Superior temporal gyrus (tissue), 1 donor: ENCODE measurements around the gene CEP85L.

Source experiments
- DNase-seq: peaks from one replicate; pipeline ENCODE4 v3.0.0-alpha.2; 2016; ENCODE audit errors: extremely low spot score

Gene CEP85L

DNA sequence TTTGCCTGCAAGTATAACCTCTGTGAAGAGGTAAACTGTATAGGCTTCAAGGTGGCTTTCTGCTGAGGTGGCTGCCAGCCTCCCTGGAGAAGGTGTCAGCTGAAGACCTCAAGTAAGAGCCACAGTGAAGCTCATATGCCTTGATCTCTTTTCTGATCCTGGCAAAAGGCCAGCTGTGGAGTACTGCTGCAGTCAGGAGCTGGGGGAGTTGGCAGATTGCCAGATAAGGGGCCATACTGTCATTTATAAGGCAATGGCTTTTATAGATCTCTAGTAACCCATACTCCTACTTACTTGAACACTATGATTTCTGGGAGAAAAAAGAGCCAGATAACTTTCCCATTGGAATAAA lies 8.8 kb upstream of the CEP85L start:
- no peak for DNase-seq

DNA sequence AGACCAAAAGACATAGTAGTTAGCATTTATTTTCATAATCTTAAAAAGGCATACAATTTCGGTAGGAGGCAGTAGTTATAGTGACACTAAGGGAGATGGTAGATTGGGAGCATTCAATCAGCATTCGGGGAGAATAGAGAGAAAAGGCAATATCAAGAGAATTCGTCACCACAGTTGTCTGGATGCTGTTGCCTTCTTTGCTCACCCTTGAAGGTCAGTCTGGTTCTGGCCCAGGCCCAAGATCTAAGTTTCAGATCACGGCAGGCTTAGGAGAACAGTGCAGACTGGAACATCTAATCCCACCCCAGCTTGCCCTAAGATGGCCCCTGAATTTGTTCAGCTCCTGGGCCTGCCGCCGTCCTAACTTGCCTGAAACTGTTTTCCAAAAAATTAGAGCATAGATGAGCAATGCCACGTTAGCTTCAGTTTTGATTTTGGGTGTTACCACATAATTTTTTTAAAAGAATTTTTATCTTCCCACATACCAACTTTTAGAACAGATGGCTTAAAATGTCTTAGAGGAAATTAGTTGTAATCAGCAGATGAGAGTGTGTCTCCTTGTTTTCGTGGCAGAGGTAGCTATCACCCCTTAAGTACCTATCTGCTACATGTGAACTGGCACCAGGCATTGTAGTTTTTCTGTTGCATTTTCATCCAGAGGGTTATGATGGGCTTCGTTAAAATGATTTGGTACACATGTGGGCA lies 8.3 kb upstream of the CEP85L start:
- no peak for DNase-seq

DNA sequence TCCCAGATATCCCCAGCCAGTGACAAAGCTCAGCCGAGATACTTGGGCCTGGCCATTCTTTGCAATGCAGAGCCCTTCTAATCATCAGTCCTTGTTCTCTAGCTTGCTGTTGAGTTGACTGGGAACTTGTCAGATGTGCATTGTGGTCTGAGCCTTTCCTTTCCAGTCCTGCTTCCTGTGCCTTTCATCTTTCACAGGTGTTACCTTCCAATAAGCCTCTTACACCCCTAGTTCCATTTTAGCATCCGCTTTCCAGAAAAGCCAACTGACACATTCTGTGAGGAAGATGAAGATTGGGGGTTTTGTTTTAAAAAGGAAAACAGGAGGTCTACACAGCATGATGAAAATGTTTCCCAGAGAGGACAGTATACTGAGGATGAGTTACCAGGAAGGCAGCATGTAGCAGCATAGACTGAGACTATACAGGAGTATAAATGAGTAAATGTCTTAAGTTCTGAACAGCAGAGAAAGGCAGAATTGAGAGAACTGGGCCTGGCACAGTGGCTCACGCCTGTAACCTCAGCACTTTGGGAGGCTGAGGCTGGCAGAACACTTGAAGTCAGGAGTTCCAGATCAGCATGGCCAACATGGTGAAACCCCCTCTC lies 5.6 kb upstream of the CEP85L start:
- DNase-seq = no peak

DNA sequence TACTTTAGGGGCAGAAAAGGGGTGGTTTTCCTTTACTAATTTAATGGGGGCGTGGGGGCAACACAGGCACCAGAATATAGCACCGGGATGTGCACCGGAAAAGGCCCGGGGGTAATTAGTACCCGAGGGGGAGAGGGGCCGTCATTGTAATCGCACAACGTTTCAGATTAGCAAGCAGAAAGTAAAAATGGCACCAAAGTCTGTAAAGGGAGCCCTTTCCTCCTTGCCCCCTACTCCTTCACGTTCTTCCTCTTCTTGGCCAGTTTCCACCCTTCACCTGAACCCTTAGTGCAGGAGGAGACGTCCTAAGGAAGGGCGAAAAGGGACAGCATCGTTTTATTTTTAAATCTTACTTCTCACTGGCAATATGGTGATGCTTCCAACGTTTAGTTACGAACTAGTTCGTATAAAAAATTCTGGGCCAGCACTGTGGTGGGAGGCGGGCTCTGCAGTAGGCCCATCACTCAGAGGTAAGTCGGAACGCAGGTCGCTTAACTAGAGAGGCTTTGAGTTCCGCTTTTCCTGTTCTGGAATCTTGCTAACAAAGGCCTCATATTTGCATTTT lies 742 bp upstream of the CEP85L start:
- no peak for DNase-seq

DNA sequence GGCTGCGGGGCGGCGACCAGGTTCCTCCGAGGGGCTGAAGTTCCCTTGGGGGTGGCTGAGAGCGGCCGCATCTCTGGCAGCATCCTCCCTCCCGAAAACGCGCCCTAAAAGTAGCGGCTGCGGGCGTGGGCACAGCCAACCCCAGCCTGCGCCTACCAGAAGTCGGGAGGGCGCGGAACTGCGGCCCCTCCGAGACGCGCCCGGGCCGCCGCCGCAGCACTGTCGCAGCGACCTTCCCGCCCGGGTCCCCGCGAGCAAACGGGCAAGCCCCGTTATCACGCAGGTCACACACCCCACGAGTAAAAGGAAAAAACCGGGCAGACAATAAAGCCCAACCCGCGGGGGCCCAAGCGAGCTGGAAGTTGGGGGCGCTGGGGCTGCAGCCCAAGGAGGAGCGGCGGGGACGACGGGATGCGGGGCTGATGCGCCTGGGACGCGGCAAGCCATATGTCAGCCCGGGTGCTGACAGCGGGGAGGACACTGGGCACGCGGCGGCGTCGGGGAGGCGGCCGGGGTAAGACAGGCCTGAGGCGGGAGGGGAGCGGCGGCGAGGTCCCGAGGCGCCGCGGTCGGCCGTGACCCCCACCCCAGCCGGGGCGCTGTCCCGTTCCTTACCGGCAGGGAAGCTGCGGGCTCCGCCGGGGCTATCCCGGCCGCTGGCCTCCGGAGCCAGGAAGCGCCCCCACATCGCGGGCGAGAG lies 659 bp downstream of the CEP85L start:
- DNase-seq = no peak

DNA sequence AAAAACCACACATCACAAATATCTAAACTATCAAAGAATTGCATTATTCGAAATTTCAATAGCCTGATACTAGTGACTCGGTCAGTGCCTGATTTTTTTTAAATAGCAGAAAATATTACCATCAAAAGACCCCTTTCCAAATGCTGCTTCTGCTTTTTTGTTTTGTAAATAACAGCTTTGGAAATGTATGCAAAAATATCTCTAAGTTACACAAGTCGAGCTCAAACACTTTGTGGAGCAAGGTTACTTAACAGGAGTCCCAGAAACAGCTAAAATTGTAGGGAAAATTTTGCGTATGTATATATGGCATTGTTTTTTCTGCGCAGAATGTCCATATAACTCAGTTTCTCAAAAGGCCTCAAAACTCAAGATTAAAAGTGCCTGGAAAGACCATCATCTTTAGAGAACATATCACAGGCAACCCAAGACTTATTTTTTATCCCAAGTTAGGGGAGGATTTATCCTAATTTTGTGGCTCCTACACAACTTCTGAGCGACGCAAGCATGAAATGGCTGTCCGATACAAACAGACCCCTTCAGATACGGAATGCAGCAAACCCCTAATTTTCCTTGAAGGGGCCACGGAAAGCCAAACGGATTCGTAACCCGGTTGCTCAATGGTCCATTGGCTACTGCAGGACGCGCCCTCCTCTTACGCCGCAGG lies 1.3 kb downstream of the CEP85L start:
- DNase-seq = peak; percentile 65

DNA sequence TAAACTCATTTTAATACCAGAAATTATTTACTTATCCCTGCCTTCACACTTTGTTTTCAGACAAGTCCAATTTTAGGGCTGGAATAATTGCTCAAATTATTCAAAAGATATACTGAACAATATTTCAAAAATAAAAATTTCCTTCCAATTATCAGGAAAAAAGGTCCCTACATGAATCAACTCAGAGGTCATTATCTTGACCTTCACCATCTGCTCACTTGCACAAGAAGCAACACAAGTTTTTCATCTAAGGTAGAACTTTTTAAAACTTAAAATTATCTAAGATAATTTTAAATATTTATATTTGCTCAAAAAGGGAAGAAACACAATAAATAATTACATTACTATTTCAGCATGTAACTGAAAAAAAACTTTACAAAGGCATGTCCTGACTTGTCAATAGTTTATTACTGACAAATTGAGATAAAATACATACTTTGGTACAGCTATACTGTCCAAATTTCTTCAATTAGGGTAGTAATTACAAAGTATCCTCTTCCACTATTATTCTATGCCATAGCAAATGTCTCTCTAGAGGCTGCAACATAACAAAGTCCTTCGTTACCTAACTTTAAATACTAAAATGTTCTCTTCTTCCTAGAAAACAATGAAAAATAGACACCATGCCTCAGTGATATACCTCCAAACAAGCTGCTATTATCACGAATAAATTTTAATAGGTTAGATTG lies 2.4 kb downstream of the CEP85L start:
- DNase-seq = no peak

DNA sequence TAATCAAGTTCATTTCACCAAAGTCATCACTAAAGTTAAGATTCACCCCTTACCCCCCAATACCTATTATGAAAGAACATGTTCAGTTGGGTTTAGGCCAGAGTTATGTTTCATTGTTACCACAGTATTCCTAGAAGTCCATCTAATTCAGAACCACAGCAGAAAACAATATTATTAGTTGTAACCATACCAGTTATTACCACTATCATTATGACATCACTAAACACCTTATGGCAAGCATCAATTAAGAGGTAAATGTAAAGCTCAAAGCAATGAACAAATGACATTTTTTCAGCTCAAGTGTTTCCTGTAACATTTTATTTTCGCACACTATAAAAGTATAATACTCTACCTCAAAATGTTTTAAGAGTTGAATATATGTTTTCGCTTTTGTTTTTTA lies 4.4 kb downstream of the CEP85L start:
- DNase-seq = no peak

DNA sequence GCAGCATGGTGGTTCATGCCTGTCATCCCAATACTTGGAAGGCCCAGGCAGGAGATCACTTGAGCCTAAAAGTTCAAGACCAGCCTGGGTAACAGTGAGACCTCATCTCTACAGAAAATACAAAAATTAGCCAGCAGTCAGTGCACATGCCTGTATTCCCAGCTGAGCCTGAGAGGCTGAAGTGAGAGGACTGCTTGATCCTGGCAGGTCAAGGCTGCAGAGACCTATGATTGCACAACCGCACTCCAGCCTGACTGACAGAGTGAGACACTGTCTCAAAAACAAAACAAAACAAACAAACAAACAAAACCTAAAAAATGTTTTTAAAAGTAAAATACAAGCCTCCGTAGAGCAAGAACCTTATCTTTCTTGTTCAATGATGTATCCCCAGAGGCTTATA lies 6.0 kb downstream of the CEP85L start:
- no peak for DNase-seq

DNA sequence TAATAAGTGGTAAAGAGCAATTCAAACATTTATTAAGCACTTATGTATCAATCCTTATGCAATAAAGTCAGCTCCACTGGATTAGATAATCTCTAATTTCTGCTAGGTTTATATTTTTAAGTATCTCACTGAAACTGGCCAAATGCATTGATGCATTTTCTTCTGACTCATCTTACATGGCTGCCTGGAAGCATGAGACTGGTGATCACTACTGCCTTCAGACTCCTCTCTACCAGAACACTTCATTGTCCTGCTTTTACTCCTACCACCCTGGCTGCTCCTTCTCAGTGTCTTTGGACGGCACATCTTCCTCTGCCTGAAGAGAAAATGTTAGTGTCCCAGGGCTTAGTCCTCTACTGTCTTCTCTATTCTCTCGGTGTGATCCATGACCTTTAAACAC lies 7.4 kb downstream of the CEP85L start:
- DNase-seq = no peak

DNA sequence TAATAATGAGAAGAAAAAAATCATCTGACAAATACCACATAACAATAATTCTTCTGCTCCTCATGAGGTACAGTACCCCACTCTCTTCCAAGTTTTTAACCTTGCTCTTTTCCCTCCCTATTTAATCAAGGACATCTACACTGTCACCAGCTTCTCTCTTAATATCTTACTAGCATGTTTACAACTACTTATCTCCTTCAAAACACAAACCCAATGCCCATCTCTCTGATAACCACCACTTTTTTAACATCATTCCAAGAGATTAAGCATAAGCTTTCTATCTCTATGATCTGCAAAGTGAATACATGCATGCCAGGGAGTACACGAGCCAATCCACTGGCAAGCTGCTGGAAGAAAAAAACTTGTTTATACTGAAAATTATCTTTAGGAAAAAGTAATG lies 10.3 kb downstream of the CEP85L start:
- DNase-seq = no peak

DNA sequence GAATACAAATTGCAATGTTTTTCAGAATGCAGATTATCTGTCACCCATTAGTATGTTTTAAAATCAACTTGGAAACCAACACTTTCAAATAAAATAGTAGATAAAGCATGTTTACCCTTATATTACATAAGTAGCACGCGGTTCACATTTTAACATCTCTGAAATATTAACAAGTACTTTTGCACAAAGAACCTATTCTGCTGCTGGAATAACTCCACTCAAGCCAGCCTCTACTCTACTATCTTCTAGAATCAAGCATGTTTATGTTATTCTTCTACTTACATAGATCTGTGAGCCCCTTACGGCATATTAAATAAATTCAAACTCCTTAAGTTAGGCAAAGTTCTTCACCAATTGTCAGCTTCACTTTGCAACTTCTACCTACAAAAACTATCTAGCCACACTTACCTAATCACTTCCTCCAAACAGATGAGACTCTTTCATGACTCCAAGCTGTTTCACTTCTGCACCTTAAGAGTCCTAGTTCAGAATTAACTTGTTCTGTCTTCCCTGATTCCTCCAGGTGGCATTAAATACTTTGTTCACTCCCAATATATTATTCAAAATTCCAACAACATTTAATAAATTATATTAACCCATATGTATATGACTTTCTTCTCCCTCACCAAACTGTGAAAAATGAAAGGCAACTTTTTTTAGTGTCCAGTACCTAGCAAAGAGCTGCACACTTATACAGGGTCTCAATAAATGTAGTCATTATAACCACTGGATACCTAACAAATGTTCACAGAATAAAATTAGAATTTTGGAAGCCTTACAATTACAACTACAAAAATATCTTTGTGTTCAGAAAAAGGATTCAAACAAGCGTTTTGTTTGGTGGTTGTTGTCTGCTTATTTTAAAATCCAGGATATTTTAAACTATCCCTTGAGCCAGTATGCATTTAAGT lies 12.1 kb downstream of the CEP85L start:
- DNase-seq = peak; percentile 61

DNA sequence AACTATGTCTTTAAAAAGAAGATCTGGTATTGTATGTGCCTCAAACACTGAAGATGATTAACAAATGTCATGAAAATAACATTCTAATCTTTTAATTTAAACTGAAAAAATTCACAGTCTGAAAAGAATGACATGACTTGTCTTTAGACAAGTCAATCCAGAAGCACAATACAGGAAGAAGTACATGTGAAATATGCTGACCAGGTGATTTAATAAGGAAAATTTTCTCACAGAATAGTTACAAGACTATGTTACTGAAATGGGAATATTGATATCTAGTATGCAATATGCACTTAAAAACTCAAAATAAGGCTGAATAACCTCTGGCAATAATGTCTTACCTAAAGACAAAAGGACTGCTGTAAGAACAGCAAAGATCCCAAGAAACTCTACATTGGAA lies 13.1 kb downstream of the CEP85L start:
- DNase-seq = no peak

DNA sequence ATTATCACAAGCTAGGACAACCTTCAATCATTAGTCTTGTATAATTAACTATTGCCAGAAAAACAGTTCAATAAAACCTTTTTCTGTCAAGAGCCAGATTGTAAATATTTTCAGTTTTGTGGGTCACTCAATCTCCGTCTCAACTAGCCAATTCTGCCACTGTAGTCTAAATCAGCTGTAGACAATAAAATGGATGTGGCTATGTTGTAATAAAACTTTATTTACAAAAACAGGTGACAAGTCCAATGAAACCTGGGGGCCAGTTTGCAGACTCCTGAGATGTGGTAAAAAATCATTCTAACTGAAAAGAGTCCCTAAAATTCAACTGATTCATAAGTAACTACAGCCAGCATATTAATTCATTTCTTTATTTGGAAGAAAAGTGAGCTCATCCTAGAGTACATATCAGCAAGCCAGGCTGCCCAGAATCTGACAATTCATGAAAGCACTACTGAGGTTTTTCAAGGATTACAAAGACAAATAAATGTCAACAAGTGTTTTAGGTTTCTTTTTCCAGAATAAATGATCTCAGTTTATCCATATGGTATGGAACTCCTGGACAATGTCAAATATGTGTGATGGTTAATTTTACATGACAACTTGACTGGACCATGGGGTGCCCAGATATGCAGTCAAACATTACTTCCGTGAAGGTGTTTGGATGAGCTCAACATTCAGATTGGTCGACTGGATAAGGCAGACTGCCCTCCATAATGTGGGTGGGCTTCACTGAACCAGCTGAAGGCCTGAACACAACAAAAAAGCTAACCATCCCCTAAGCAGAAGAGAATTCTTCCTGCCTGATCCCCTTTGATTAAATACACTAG lies 15.3 kb downstream of the CEP85L start:
- no peak for DNase-seq

DNA sequence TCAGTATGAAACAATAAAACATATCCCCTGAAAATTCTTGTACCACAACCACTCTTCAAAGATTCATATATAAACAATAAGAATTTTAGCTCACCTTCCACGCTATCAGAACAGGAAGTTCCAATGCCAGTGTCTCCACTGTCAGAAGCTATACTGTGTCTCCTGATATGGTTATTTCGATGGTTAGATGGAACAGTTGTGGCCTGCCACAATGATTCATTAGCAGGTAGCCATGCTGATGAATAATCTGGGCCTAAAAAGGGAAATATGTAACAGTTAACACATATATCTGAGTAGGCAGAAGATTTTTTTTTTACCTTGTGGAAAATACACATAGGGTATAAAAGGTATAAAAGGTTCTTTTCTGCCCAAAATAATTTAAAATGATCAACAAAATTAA lies 19.0 kb downstream of the CEP85L start:
- no peak for DNase-seq

DNA sequence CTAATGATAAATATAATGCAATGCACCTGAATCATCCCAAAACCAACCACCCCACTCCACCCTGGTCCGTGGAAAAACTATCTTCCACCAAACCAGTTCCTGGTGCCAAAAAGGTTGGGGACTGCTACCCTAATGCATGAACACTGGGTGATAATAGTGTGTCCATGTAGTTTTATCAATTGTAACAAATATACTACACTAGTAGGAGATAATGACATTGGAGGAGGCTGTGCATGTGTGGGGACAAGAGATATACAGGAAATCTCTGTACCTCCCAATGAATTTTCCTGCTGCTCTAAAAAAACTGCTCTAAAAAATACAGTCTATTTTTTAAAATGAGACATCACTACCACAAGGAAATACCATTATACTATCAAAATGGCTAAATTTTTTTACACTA lies 20.5 kb downstream of the CEP85L start:
- no peak for DNase-seq

DNA sequence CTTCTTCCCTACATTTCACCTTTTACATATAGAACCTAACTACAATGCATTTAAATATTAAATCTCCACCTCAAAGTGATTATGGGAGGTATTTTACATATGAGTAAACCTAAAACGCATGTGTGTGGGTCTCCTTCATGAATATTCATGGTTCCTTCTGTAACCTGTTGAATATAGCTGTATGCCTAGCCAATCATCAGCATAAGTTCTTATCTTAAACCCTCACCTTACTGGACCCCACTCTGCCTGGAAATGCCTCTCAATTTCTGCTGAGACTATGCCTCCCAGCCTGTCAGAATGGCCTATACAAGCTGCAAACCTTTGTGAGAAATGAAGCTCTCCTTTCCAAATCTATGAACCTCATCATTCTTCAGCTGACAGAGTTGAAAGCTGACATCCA lies 21.3 kb downstream of the CEP85L start:
- no peak for DNase-seq

DNA sequence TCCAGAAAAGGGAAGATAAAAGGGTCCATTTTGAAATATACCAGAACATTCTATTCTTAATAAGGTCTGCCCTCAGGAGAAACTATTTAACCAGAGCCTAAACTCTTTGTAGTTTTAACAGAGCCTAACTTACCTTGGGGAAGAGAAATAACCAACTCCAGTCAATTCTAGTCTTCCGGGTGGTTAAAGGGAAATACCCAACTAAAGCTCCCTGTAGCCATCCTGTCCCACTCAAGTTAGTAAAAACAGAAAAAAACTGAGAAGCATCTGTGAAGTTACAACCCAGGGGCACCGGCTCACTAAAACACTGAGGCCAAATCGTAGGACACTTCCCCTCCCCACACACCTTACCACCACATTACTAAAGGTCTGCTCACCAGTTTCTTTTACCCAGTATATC lies 23.7 kb downstream of the CEP85L start:
- DNase-seq = no peak

DNA sequence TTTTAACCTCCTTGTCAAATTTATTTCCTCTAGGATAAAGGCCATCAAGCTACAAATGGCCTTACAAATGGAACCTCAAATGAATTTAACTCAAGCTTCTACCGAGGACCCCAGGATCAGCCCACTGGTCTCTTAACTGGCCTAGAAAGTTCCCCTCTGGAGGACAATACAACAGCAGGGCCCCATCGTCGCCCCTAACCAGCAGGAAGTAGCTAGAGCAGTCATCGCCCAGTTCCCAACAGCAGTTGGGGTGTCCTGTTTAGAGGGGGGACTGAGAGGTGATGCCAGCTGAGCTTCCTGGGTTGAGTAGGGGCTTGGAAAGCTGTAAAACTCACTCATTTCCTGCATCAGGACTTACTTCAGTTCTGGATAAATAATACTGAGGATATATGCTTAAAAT lies 25.6 kb downstream of the CEP85L start:
- no peak for DNase-seq
